ENCODE results near the gene TLCD3A.

TLCD3A gene

DNA sequence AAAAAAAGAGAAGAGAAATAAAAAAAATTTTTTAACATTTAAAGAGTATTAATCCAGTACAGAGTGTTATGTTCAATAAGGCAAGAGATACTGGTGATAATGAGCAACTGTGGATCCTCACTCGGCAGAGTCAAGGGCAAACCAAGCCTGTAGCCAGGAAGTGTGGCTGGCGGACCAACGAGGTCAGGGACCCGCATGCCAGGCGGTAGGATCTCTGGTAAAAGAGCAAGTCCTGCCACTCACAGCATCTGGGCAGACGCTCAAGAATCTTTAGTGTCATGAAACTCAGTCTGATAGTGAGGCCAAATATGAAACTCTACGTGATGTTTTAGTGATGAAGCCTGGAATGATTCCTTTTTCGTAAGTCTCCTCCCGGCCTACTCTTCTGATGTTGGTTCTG is 28.0 kb downstream of the TLCD3A start:
- Histone ChIP-seq H3K27me3 (ENCODE audit: insufficient read depth, low read length, poor library complexity, severe bottlenecking) (no peaks in the 10 kb centered on the region), H2AFZ (ENCODE audit: low read length) (no peak overlapping the region), H4K20me1 (ENCODE audit: insufficient read depth, low read length, poor library complexity, severe bottlenecking) (no peaks in the 10 kb centered on the region), H3K9ac (ENCODE audit: low read depth, low read length, poor library complexity, severe bottlenecking) (no peak overlapping the region), H3K9me2 (replicated peaks; ENCODE audit: low read depth, low read length) (no peaks in the 10 kb centered on the region), H3K9me3 (ENCODE audit: insufficient read depth, low read depth, low read length) (no peaks in the 10 kb centered on the region), H3K4me3 (ENCODE audit: low read length, poor library complexity, severe bottlenecking) (no peak overlapping the region), H3K79me2 (ENCODE audit: insufficient read depth, low read length) (no peaks in the 10 kb centered on the region), H3K36me3 (ENCODE audit: insufficient read depth, low read length) (peaks cover 35% of the 10 kb centered on the region; the same call in 1 of the 2 replicates), H3F3A (ENCODE audit: low read depth) (no peaks in the 10 kb centered on the region), H3K4me1 (ENCODE audit: insufficient read depth, low read length, poor library complexity, severe bottlenecking) (no peaks in the 10 kb centered on the region), H3K4me2 (ENCODE audit: low read depth, low read length, poor library complexity, severe bottlenecking) (no peak overlapping the region)
- TF ChIP-seq, protein P1, sequence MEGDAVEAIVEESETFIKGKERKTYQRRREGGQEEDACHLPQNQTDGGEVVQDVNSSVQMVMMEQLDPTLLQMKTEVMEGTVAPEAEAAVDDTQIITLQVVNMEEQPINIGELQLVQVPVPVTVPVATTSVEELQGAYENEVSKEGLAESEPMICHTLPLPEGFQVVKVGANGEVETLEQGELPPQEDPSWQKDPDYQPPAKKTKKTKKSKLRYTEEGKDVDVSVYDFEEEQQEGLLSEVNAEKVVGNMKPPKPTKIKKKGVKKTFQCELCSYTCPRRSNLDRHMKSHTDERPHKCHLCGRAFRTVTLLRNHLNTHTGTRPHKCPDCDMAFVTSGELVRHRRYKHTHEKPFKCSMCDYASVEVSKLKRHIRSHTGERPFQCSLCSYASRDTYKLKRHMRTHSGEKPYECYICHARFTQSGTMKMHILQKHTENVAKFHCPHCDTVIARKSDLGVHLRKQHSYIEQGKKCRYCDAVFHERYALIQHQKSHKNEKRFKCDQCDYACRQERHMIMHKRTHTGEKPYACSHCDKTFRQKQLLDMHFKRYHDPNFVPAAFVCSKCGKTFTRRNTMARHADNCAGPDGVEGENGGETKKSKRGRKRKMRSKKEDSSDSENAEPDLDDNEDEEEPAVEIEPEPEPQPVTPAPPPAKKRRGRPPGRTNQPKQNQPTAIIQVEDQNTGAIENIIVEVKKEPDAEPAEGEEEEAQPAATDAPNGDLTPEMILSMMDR (conservative IDR thresholded peaks at IDR 0.05; ENCODE audit: low read length): no peak
- TF ChIP-seq EZH2phosphoT487 (IDR thresholded peaks at IDR 0.05; ENCODE audit: borderline replicate concordance): no peak

DNA sequence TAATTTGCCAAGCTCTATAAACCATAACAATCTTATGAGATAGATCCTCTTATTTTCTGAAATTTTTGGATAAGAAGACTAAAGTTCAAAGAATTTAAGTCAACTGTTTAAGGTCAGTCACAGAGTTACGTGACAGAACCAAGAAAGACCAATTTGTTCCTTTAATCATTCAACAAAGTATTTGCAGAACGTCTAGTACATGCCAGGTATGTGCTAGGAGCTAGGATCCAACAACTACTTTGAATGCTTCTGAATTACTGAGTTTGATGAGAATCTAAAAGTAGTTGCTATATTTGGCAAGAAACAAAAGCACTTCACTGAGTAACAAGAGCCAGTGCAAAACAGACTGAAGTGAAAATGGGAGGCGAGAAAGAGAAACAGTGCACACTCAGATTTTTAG is 34.7 kb downstream of the TLCD3A start:
- Histone ChIP-seq H3K9me2 (replicated peaks; ENCODE audit: low read depth, low read length) (no peaks in the 10 kb centered on the region), H2AFZ (ENCODE audit: low read length) (no peak overlapping the region), H3K4me1 (ENCODE audit: insufficient read depth, low read length, poor library complexity, severe bottlenecking) (no peaks in the 10 kb centered on the region), H3K27me3 (ENCODE audit: insufficient read depth, low read length, poor library complexity, severe bottlenecking) (no peaks in the 10 kb centered on the region), H4K20me1 (ENCODE audit: insufficient read depth, low read length, poor library complexity, severe bottlenecking) (no peaks in the 10 kb centered on the region), H3F3A (ENCODE audit: low read depth) (no peaks in the 10 kb centered on the region), H3K4me3 (ENCODE audit: low read length, poor library complexity, severe bottlenecking) (no peak overlapping the region), H3K9ac (ENCODE audit: low read depth, low read length, poor library complexity, severe bottlenecking) (no peak overlapping the region), H3K9me3 (ENCODE audit: insufficient read depth, low read depth, low read length) (no peaks in the 10 kb centered on the region), H3K4me2 (ENCODE audit: low read depth, low read length, poor library complexity, severe bottlenecking) (no peak overlapping the region), H3K36me3 (ENCODE audit: insufficient read depth, low read length) (peaks cover 48% of the 10 kb centered on the region), H3K79me2 (ENCODE audit: insufficient read depth, low read length) (no peaks in the 10 kb centered on the region)
- TF ChIP-seq, protein P1 (conservative IDR thresholded peaks at IDR 0.05; ENCODE audit: low read length): no peak
- no peak for TF ChIP-seq EZH2phosphoT487 (IDR thresholded peaks at IDR 0.05; ENCODE audit: borderline replicate concordance)

DNA sequence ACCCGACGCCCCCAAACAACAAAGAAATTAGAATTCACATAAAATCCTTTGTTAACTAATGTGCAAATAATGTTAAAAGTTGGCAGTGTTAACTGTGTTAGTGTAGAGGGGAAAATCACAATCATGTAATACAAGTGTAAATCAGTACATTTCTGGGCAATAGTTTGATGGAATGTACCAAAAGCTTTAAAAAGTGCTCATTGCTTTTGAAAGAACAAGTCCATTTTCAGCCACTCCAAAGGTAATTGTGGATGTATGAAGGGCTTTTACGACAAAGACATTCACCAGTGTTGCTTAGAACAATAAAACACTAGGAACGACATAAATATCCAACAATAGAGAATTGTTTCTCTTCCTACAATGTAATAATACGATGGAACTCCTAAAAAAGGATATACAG is 40.6 kb downstream of the TLCD3A start:
- TF ChIP-seq, protein P1 (conservative IDR thresholded peaks at IDR 0.05; ENCODE audit: low read length): no peak
- TF ChIP-seq EZH2phosphoT487 (IDR thresholded peaks at IDR 0.05; ENCODE audit: borderline replicate concordance): no peak
- H3K27me3 ChIP-seq (ENCODE audit: insufficient read depth, low read length, poor library complexity, severe bottlenecking): no peaks in the 10 kb centered on the region
- no peak overlapping the region for H3K4me3 ChIP-seq (ENCODE audit: low read length, poor library complexity, severe bottlenecking)
- no peaks in the 10 kb centered on the region for H3K9me2 ChIP-seq (replicated peaks; ENCODE audit: low read depth, low read length)
- H2AFZ ChIP-seq (ENCODE audit: low read length): no peak overlapping the region
- no peaks in the 10 kb centered on the region for H4K20me1 ChIP-seq (ENCODE audit: insufficient read depth, low read length, poor library complexity, severe bottlenecking)
- H3K4me1 ChIP-seq (ENCODE audit: insufficient read depth, low read length, poor library complexity, severe bottlenecking): peaks cover 3% of the 10 kb centered on the region
- peaks cover 47% of the 10 kb centered on the region for H3K36me3 ChIP-seq (ENCODE audit: insufficient read depth, low read length)
- H3K9me3 ChIP-seq (ENCODE audit: insufficient read depth, low read depth, low read length): no peaks in the 10 kb centered on the region
- no peak overlapping the region for H3K9ac ChIP-seq (ENCODE audit: low read depth, low read length, poor library complexity, severe bottlenecking)
- peak overlapping the region; percentile 12 for H3K4me2 ChIP-seq (ENCODE audit: low read depth, low read length, poor library complexity, severe bottlenecking)
- no peaks in the 10 kb centered on the region for H3F3A ChIP-seq (ENCODE audit: low read depth)
- H3K79me2 ChIP-seq (ENCODE audit: insufficient read depth, low read length): no peaks in the 10 kb centered on the region

Measured in Loucy (cell line).